Adrenal gland (tissue), 12 donors: ENCODE measurements around the gene UPK1A. TPM values are rescaled to one million over a fixed set of nuclear protein-coding genes. Genes with fewer than 3 reads are reported as not detected.

ENCODE experiments used
- DNase-seq, 7 donors: peaks; one replicate each; pipeline ENCODE4 v3.0.0-alpha.2; 2019 to 2020
- H3K27ac ChIP-seq, 5 donors: fragments of 200-600 bp; sonication (generic) in 4 of 5; 1 replicate in 3 of 5; 2 replicates in 2 of 5; pipeline versions ENCODE4 v1.5.1 to v1.8.0; 2016 to 2020; ENCODE audit warnings: mild to moderate bottlenecking in 1 of 5
- H3K27me3 ChIP-seq: fragments of 200-600 bp; 2 replicates; pipeline ENCODE4 v1.8.0; 2021
- H3K36me3 ChIP-seq, 2 donors: fragments of 200-600 bp; replicated peaks in 1 of 2; 1 replicate in 1 of 2; 2 replicates in 1 of 2; pipeline versions ENCODE4 v1.5.1 to v1.8.0; 2018 to 2022
- H3K4me1 ChIP-seq, 2 donors: fragments of 200-600 bp; replicated peaks in 1 of 2; 1 replicate in 1 of 2; 2 replicates in 1 of 2; pipeline versions ENCODE4 v1.5.1 to v1.8.0; 2018 to 2021
- H3K4me3 ChIP-seq, 4 donors: fragments of 200-600 bp; sonication (generic) in 3 of 4; one replicate each; pipeline ENCODE4 v1.5.1; 2016 to 2018
- H3K9me3 ChIP-seq, 3 donors: fragments of 200-600 bp; sonication (generic) in 1 of 3; replicated peaks in 1 of 3; 1 replicate in 2 of 3; 2 replicates in 1 of 3; pipeline versions ENCODE4 v1.5.1 to v1.8.0; 2016 to 2021
- CTCF ChIP-seq, 6 experiments: fragments of 450-650 bp in 4 of 6; fragments of 200-600 bp in 2 of 6; sonication (generic) in 1 of 6; IDR thresholded peaks; 1 replicate in 5 of 6; 2 replicates in 1 of 6; pipeline versions ENCODE4 v1.5.1 to v1.8.0; 2016 to 2021; ENCODE audit warnings: antibody characterized with exemption in 6 of 6, mild to moderate bottlenecking in 2 of 6, moderate library complexity in 1 of 6
- POLR2A ChIP-seq, 2 donors: fragments of 450-650 bp; IDR thresholded peaks; one replicate each; pipeline ENCODE4 v1.6.1; 2017; ENCODE audit warnings: antibody characterized with exemption in 2 of 2, mild to moderate bottlenecking in 2 of 2, moderate library complexity in 1 of 2
- WGBS, 4 donors: extraction: QIAGEN DNeasy Blood & Tissue Kit in 2 of 4; methylation state at CpG; one replicate each; pipeline versions ENCODE4 v1.1.5 to v1.1.7; 2013 to 2017; 5-methylcytosine and 5-hydroxymethylcytosine counted together
- intact Hi-C, 2 donors: fragments of 100-400 bp; cut with DNase I; formaldehyde crosslinking; loops; one replicate each; pipeline versions ENCODE4 v1.14.1 to v1.15.0; 2022 to 2023
- polyA plus RNA-seq, 3 donors: library from polyadenylated mRNA; stranded (reverse); fragments of 200-250 nt in 2 of 3; fragments of 350-450 nt in 1 of 3; fragmentation: Illumina TruSeq in 1 of 3; extraction: RNeasy Lipid Tissue Mini Kit (QIAGEN cat#74804) in 1 of 3; gene quantifications; one replicate each; pipeline ENCODE4 v1.2.3, GENCODE V29; 2013 to 2014
- total RNA-seq, 9 donors: library from RNA; depleted of rRNA in 4 of 9; stranded (reverse); fragments of >200 nt in 4 of 9; fragments of 120-200 nt in 1 of 9; fragmentation: NEBNext Ultra II Directional in 1 of 9; extraction: Animal tissue kit (Norgen Biotek cat#: 25700) in 1 of 9; gene quantifications; one replicate each; pipeline versions ENCODE4 v1.1.0 to v1.2.4, GENCODE V29; 2013 to 2023
- donor health status: healthy with polysubstance abuse.
- donor health status: Bipolar disorder and iron deficiency.
- donor health status: DM: yes; HTN: yes; CAD: no.
- donor health status: DM: no; HTN: no; CAD: no.
- donor health status: DM: no; HTN: no; CAD: no.
- donor health status: DM: yes; HTN: yes; CAD: no.

The UPK1A gene
- total and polyA plus RNA-seq, 12 donors = 1.2 TPM; not detected in 11

- intact Hi-C loops = no loop called here
- peak within 1 kb of the TSS; percentile 51 to 90 (median 87) for H3K27ac ChIP-seq
- DNase-seq = peak; percentile 96 to 99 (median 99)
- H3K9me3 ChIP-seq = no peaks in the 10 kb centered on the region
- peaks cover 11 to 18% of the 10 kb centered on the region in 2 donors for H3K4me1 ChIP-seq
- H3K4me3 ChIP-seq = peak within 1 kb of the TSS; percentile 38 to 95 (median 72)
- no peak for TF ChIP-seq CTCF (IDR thresholded peaks at IDR 0.05)
- TF ChIP-seq POLR2A (IDR thresholded peaks at IDR 0.05) = peak; percentile 42 to 89
- 0% methylated on average over 23 to 56 of the region's 56 CpGs for WGBS, 4 donors
- no peaks in the 10 kb centered on the region for H3K27me3 ChIP-seq
- H3K36me3 ChIP-seq = peaks cover 0 to 39% of the 10 kb centered on the region in 2 donors
These were observed 37.6 kb upstream of the UPK1A start, which contains the start of gene RBM42 for GRCh38 chr19:35628565-35629331. RBM42 (plus strand) TSS chr19:35629036; CDS start chr19:35629154, 118 bp downstream.

- Histone ChIP-seq H3K4me1 (peaks cover 11 to 18% of the 10 kb centered on the region in 2 donors), H3K36me3 (peaks cover 0 to 44% of the 10 kb centered on the region in 2 donors), H3K27ac (peak overlapping the region in 4 of 5 donors; percentile 72 to 88 (median 80)), H3K4me3 (peak overlapping the region; percentile 38 to 95 (median 72)), H3K27me3 (no peaks in the 10 kb centered on the region), H3K9me3 (no peaks in the 10 kb centered on the region)
- intact Hi-C loops = no loop called here
- WGBS, 4 donors = 0 to 5% (median 2%) methylated on average over 2 to 15 of the region's 15 CpGs
- no peak for TF ChIP-seq POLR2A (IDR thresholded peaks at IDR 0.05)
- TF ChIP-seq CTCF (IDR thresholded peaks at IDR 0.05) = no peak
- DNase-seq = no peak
These were observed 37.0 kb upstream of the UPK1A start for GRCh38 chr19:35629332-35629633.

GRCh38 chr19:35633727-35634440 is 32.4 kb upstream of the UPK1A start:
- no peak overlapping the region for H3K27ac ChIP-seq
- H3K36me3 ChIP-seq = peaks cover 0 to 85% of the 10 kb centered on the region in 2 donors
- no peak overlapping the region for H3K4me3 ChIP-seq
- no peaks in the 10 kb centered on the region for H3K9me3 ChIP-seq
- 84 to 90% (median 87%) methylated on average over 21 to 29 of the region's 29 CpGs for WGBS, 4 donors
- peaks cover 7 to 14% of the 10 kb centered on the region in 2 donors for H3K4me1 ChIP-seq
- no peak for DNase-seq
- no peaks in the 10 kb centered on the region for H3K27me3 ChIP-seq
- intact Hi-C loops = no loop called here
- TF ChIP-seq POLR2A (IDR thresholded peaks at IDR 0.05) = no peak
- no peak for TF ChIP-seq CTCF (IDR thresholded peaks at IDR 0.05)

GRCh38 chr19:35636651-35637050 is 29.7 kb upstream of the UPK1A start:
- WGBS, 4 donors = 70 to 86% (median 81%) methylated on average over 2 to 3 of the region's 3 CpGs

More at GRCh38 chr19:35636651-35637050, 29.7 kb upstream of the UPK1A start:
- TF ChIP-seq CTCF (IDR thresholded peaks at IDR 0.05) = no peak
- no peak for TF ChIP-seq POLR2A (IDR thresholded peaks at IDR 0.05)
- no peaks in the 10 kb centered on the region for H3K27me3 ChIP-seq
- no peak overlapping the region for H3K4me3 ChIP-seq
- H3K27ac ChIP-seq = no peak overlapping the region
- peaks cover 0 to 68% of the 10 kb centered on the region in 2 donors for H3K36me3 ChIP-seq
- intact Hi-C loops = no loop called here
- H3K9me3 ChIP-seq = no peaks in the 10 kb centered on the region
- no peaks in the 10 kb centered on the region for H3K4me1 ChIP-seq
- no peak for DNase-seq
